Inferior parietal cortex (tissue), 1 donor: Measurements from ENCODE around the gene SRPX2.
"Not testable (repeated sequence)": the region's sequence is repeated elsewhere in the genome, so short reads cannot be mapped to it uniquely, and the experiment has no call there.

ENCODE experiments used
- DNase-seq: peaks from one replicate; pipeline ENCODE4 v3.0.0-alpha.2; 2016; ENCODE audit errors: extremely low spot score

The SRPX2 gene

GRCh38 chrX:100696699-100697351 is 52.8 kb downstream of the SRPX2 start:
- no peak for DNase-seq

- DNase-seq = no peak
Observed at GRCh38 chrX:100698551-100698950, 54.6 kb downstream of the SRPX2 start.

GRCh38 chrX:100700809-100701208 is 56.8 kb downstream of the SRPX2 start:
- DNase-seq = no peak

GRCh38 chrX:100704581-100705203 is 60.7 kb downstream of the SRPX2 start:
- no peak for DNase-seq

- no peak for DNase-seq
Observed at GRCh38 chrX:100710816-100711215, 66.8 kb downstream of the SRPX2 start.

GRCh38 chrX:100717363-100717762 is 73.4 kb downstream of the SRPX2 start:
- no peak for DNase-seq

- DNase-seq = no peak
Observed at GRCh38 chrX:100719139-100719538, 75.1 kb downstream of the SRPX2 start.

- DNase-seq = no peak
Observed at GRCh38 chrX:100720301-100720700, 76.3 kb downstream of the SRPX2 start.

- DNase-seq = no peak
Observed at GRCh38 chrX:100721328-100721727, 77.3 kb downstream of the SRPX2 start.

- DNase-seq = not testable (repeated sequence)
Observed at GRCh38 chrX:100724006-100724405, 80.0 kb downstream of the SRPX2 start.
